GM04504 (cell line): ENCODE results near the gene POLR2C.

Experiments used
- DNase-seq: peaks from one replicate; pipeline ENCODE4 v3.0.0-alpha.2; 2012; ENCODE audit warnings: low read depth

Gene POLR2C

DNA sequence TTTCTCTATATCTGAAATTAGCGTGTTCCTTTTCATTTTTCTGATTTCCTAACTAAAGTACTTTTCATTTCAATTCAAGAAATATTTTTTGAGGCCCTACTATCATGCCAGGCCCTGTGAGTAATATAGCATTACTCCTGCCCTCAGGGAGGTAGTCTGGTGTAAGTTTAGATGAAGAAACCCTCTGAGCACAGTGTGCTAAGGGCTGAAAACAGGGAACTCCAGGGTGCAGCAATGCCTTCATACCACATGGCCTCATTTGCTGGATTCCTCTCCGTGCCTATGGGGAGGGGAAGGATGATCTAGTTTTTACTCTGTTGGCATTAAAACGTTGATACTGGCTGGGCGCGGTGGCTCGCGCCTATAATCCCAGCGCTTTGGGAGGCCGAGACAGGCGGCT is 10.5 kb upstream of the POLR2C start:
- no peak for DNase-seq

DNA sequence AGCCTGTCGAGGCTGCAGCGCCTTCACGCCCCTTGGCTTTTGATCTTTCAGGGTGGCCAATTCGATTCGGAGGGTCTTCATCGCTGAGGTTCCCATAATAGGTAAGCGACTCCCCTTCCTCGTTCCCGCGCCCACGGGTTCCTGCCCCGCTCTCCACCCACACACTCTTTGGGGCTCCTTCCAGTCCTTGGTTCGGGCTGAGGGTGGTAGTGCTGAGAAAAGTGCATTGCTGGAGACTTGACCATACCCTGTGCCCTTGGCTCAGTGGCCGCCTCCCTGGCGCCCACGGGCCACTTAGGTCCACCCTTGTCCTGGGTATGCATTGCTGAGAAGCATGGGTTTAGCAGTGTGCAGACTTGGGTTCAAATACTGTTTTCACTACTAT is 491 bp downstream of the POLR2C start:
- DNase-seq, result no peak

DNA sequence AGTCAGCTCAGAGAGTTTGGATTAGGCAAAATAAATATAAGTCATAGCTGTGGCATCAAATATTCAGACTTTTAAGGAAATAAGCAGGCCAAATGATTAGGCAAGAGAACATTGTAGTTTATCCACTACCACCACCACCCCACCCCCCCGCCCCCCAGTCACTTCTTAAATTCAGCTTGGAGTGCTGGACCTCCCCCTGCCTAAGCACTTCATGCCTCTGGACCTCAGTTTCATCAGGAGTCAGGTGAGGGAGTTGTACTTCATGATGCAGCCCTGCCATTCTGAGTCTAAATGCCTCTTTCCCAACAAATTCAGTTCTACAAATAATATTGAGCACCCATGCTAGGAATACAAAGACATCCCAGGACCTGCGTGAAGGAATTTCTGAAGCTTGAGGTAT is 2.0 kb downstream of the POLR2C start:
- no peak for DNase-seq

DNA sequence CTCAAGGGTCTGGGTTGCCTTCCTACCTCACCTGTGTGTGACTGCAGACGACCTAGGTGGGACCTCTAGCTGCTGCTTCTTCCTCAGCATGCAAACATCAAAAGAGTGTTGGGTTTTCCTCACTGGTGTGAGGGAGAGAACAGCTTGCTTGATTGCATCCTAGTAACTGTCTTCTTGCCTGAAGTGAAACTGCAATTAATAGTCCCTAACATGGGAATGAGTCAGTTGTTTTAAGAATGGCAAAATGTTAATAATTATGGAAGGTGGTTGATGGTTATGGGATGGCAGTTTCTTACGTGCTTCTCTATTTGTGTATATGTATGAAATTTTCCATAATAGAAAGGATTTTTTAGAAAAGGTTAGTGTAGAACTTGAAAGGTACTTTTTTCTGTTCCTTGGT is 5.9 kb downstream of the POLR2C start:
- DNase-seq, result no peak

DNA sequence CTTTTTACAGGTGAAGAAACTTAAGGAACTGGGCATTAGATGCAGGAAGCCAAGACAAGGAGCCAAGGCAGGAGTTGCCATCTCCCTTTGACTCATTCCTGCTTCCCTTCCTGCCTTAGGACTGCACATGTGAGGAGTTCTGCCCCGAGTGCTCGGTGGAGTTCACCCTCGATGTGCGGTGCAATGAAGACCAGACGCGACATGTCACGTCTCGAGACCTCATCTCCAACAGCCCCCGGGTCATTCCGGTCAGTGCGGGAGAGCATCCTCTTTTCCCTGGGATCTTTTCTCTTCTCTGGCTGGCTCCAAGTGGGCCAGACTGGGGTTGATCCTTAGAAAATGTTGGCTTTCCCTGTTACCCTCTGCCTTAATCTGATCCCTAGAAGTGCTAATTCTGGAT is 6.6 kb downstream of the POLR2C start:
- DNase-seq, result no peak

DNA sequence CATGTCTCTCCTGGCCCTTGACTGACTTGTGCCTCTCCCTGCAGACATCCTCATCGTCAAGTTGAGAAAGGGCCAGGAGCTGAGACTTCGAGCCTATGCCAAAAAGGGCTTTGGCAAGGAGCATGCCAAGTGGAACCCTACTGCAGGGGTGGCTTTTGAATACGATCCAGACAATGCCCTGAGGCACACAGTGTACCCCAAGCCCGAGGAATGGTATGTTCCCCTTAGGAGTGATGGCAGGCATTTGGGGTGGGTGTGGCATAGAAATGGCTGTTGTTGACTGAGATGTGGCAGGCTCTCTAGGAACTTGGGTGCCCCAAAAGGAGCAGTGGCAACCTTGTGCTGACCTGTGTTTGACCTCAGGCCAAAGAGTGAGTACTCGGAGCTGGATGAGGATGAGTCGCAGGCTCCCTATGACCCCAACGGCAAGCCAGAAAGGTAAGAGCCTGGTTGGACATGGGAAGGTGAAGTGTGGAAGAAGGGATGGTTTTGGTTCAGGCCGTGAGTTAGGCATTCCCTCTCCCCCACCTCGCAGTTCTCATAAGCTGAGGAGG is 7.5 kb downstream of the POLR2C start:
- no peak for DNase-seq

DNA sequence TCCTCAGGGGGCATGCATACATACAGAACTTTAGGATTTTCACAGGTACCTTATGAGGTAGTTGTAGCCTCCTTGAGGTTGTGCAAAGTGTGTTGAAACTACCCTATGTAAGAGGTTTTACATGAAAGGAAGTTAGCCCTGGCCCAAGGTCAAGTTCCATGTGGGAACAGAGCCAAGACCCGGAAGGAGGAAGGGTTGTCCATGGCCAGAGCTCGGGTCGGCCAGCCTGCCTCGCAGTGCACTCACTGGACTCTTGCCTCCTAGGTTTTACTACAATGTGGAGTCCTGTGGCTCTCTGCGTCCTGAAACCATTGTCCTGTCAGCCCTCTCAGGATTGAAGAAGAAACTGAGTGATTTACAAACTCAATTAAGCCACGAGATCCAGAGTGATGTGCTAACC is 8.2 kb downstream of the POLR2C start:
- no peak for DNase-seq

DNA sequence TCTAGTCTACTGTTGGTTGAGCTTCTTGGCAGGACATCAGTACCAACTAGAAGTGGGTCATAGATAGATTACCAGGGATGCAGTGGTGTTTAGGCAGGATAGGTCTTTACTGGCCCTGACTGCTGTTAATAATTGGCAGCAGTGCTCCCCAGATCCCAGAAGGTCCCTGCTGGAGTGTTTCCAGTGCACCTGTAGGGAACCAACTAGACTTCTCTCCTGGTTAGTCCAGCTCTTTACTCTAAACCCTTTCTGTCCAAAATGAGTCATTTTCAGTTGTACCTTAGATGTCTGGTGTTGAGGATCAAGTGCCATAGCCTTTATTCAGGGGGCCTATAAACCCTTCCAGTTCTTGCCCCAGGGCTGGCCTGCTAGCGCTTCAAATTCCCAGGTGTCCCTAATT is 8.7 kb downstream of the POLR2C start:
- no peak for DNase-seq

DNA sequence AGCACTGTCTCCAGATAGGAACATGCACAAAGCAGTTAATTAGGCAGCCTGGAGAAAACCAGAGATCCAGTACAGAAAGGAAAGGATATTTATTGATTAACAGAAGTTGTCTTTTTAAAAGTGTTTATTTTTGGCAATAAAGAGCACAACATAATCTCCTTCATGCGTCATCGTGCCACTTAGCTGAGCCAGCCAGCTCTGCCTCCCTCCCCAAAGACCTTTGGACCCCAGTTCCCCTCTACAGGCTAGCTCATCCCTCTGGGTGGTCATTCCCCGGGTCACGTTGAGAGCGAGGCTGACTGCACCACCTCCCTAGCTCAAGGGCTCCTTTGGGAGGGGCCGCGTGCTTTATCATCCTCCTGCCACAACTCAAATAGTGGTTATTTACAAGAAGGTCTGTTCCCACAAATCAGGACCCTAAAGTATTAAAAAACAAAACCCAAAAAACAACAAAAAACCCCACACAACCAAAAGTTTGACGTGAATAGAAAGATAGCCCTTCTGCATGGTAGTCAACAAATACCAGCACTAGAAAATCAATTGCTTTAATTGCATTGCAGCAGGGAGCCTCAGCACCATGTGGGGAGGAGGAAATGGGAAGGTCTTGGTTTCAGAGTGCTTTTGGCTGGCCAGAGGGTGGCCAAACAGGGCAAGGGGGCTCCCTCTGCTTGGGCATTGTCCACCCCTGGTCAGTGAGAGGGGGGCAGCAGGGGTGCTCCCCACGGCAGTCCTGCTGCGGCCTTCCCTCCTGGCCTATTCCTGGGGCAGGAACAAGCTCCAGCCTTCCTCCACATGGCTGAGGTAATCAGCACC is 9.6 kb downstream of the POLR2C start:
- no peak for DNase-seq

DNA sequence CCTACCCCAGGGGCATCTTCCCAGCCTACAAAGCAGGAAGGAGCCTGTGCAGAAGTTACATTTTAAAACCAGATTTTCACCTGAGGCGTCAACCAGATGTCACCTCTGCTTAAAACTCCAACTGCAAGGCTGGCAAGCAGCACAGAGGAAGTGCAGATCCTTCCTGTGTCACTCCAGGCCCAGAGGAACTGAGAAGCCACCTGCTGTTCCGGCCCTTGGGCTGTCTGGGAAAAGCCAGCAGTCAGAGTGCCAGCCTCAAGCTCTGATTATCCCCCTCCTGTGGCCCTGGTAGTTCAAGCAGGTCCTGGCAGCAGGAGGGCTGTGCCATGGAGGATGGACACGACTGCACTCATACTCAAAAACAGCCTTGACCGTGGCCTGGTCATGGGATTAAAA is 10.2 kb downstream of the POLR2C start:
- no peak for DNase-seq

DNA sequence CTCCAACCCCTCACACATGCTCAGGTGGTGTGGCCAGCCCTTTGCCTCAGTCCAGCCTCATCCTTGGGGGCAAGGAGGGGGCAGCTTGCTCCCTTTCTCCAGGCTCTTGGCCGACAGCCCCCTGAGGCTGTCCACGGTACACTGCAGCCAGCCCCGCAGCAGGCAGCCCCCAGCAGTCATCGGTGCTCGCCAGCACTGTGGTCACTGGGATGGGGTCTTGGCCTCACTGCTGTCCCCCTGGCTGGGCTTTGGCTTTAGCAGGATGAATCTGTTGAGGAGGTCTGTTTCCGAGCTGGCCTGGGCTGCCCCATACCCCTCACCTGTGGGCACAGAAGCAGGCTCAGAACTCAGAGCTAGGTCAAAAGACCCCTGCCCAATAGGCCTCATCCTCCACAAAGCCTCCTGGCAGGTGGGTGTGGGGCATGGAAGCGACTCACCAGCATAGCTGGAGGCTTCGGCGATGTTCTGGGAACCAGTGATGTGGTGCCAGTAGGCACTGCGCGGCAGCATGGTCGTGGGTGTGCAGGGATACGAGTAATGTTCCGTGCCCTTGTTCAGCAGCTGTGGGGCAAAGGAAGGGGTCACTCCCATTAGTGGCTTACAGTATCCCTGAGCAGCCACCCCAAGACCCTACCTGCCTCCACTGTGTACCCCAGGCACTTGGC is 10.8 kb downstream of the POLR2C start:
- DNase-seq, result no peak

DNA sequence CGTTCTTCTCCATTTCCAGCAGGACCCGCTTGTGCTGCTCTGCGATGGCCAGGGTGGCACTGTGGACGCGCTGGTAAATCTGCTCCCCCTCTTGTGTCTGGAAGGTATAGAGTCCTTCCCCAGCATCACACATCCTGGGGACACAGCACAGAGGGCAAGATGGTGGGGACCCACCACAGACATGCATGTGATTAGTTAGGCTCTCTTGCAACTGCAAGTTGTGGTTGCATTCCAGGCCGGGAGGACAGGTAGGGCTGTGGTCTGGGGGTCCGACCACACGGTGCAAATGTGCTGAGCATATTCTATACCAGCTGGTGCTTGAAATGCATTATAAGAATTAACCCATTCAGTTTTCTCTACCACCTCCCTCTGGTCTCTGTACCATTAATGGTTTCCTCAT is 11.4 kb downstream of the POLR2C start:
- no peak for DNase-seq

DNA sequence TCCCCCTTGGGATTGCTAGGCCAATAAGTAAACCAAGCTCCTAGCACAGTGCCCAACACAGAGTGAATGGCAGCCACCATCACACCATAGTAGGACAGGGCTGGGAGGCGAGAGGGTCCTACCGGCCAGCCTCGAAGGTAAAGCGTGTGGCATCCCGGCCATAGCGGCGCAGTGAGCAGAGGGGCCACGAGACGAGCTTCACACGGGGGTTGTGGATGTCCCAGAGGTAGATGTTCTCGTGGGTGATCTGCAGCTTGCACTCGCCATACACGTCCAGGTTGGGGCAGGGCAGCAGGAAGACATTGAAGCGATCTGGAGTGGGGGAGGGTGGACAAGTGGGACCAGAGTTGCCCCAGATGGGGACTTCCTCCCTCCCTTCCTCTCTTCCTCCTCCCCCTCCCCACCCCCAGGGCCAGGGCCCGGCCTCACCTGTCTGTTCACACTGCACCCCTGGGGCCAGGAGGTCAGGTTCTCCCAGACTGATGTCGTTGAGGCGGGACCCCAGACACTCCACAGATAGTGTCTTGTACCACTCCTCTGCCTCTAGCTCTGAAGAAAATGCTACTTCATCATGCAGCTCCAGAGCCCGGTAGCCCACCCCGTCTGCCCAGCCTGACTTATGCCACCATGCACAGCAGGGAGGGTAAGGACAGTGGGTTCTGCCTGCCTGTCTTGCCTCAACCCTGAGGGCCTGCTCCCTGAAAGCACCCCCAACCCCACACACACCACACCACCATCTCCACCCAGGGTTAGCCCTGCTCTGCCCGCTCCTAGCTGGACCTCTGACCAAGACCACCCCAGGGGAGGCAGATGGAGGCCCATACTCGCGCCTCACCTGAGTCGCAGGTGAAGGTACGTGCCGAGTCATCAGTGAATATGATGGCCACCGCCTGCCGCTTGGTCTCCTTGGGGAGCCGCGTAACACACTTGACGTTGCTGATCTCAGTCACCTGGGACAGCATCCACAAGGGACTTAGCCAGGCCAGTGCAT is 12.5 kb downstream of the POLR2C start:
- no peak for DNase-seq

DNA sequence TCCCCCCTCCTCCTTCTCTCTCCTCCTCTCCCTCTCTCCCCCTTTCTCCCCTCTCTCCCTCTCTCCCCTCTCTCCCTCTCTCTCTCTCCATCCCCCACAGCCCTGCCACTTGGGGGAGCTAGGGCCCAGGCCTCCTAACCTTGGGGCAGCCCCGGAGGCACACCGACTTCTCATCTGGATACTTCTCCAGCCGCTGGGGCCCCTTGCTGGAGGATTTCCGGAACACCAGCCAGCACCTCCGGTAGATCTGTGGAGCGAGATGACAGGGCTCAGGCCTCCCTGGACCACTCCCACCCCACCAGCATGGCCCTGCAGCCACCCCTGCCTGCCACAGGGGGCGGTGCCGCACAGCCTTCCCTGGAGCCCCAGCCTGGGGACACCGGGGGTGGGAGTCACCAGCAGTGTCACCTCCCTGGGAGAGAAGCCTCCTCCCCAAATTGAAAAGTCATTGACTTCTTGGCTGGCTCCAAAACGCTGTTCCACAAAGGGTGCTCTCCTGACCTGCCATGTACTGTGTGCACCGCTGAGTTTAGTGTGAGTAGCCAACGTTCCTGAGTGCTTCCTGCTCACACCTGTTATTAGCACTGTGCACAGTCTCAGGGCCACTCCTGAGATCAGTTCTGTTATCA is 13.3 kb downstream of the POLR2C start:
- DNase-seq, result no peak

DNA sequence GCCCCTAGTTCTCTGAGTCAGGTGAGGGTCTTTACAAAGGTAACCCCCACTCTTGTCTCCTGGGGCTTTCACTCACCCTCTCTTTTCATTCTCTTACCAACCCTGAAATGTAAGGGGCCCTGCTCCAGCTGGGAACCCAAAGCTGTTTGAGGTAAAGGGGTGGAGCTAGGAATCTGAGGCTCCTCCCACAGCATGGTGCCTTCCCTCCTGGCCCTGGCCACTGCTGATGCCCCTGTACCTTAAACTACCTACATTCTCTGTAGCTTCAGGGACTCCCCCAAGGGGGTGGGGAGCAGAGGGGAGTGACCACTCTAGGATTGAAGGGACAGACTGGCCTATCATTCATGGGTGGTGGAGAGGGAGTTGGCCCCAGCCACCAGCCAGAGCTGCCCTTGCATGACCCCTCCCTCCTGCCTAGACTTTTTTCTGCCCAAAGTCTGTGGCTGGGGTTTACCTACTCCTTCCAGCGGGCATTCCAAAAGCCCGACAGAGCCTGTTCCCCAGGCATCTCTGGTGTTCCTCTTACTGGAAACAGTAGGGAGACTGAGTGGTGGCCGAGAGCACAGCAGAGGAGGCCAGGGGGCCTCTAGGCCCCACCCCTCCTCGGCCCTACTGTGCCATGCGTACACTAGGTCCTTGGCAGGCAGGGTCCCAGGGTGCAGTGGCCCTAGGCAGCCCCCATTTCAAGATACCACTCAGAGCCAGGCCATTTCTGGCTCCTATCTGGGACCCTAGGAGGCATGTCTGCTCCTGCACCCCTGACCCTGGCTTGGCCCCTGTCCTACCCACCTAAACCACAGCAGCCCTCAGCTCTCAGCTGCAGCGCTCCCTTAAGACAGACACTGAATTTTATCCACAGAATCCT is 14.3 kb downstream of the POLR2C start:
- DNase-seq, result no peak

DNA sequence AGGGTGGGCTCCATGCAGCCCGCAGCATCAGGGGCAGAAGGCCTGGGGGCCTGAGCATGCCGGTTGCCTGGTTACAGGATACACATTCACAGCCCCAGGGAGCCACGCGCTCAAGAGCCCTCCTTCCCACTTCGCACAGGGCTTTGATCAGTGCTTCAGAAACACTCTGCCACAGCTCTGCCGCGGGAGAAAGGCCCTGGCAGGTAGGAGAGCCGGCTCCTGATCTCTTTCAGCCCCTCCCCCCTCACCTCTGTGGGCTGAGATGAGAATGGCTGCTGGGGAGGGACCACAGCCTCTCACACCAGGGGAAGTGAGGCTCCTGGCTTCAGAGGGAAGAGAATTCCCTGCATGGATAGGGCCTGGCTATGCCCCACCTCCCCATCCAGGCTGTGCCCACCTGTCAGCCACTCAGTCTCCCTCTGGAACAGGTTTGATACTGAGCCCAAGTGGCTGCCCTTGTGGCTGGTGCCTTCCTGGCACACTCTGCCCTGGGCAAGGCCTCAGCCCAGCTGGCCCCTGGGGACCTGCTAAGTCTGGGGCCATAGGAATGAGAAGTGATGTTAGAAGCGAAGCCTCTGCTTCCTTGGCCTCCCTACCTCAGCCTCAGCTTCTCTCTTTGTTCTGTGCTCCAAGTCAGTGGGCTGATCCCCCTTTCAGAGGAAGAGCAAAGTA is 15.2 kb downstream of the POLR2C start:
- DNase-seq, result no peak

DNA sequence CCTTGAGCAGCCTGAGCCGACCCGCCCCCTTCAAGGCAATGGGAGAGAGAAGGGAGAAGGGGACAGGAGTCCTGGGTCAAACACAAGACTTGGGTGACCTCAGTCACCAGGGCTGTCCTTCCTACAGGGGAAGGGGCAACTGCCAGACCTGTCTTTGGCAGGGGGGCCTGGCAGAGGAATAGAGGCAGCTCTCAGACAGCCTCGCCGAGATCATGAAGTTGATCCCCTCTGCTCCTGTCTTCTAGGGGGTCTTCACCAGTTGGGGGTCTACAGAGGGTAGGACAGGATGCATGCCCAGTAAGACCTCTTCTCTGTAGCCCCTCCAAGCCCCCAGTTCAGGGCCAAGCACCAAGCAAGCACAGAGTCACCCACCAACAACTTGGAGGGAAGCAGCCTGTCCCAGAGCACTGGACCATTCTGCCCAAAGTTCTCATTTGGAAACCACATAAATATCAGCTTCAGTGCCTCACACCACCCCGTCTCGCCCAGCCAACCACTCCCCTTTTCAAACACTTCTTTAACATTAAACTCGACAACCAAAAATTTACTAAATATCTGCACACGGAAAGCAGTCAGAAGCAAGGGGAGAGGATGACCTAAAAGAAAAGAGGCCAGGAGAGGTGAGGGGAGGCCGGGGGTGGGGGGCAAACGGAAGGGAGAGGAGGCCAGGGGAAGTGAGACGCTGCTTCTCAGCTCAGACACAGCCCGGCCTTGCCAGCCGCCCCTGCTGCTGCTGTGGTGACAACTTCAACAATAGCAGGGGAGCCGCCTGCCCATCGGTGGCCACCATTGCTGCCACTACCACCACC is 16.1 kb downstream of the POLR2C start:
- no peak for DNase-seq

DNA sequence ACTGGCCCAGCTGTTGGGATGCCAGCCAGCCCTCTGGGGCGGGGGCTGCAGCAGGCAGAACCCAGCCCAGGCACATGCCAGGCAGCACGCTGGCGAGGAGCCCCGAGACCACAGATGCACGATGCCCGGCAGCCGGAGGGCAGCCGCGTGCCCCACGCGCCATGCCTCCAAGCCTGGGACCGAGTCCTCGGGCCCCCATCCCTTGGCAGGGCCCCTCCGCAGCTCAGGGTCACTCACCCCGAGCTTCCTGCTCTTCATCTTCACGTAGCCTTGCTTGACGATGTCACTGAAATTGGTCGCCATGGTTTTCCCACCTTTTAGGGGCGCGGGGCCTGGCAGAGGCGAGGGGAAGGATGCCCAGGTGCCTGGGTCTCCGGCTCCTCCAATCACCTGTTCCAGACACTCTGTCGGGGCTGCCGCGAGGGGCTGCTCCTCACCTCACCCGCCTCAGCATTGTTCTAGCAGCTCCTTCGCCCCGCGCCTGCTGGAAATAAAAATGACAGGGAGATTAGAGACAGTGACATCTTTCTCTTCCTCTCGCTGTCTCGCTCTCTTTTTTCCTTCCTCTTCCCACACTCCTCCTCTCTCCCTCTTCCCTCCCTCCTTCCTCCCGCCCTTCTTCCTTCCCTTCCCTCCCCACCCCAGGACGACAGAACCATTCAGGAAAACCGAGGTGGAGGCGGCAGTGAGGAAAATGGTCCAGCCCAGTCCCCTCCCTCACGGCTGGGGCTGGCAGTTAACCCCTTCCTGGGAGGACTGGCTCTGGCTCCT is 16.9 kb downstream of the POLR2C start:
- no peak for DNase-seq
